DMS114 treated with DMSO at 0.1 percent for 48 hours (cell line): ENCODE data around the gene CD274.
"Not testable (repeated sequence)": the region's sequence is repeated elsewhere in the genome, so short reads cannot be mapped to it uniquely, and the experiment has no call there.

ENCODE experiments used
- DNase-seq: peaks from one replicate; lab custom pipeline; 2025; ENCODE audit not compliant: unreplicated experiment; lab: John Stamatoyannopoulos, UW

The CD274 gene

GRCh38 chr9:5493679-5494511 is 43.6 kb downstream of the CD274 start:
- no peak for DNase-seq

- not testable (repeated sequence) for DNase-seq
These were observed 44.4 kb downstream of the CD274 start for GRCh38 chr9:5494765-5495164.

- DNase-seq, result no peak
These were observed 48.8 kb downstream of the CD274 start for GRCh38 chr9:5499157-5499556.

- no peak for DNase-seq
These were observed 49.6 kb downstream of the CD274 start for GRCh38 chr9:5499889-5500398.

- DNase-seq, result no peak
These were observed 50.3 kb downstream of the CD274 start for GRCh38 chr9:5500441-5501235.

GRCh38 chr9:5502553-5502952 is 52.2 kb downstream of the CD274 start:
- no peak for DNase-seq

GRCh38 chr9:5509573-5509972 is 59.2 kb downstream of the CD274 start:
- DNase-seq, result no peak

GRCh38 chr9:5510360-5510931 is 60.1 kb downstream of the CD274 start, which contains the start of gene PDCD1LG2:
Gene PDCD1LG2 (plus strand): TSS chr9:5510531. CDS start chr9:5522547, 12,016 bp downstream.
- no peak for DNase-seq

GRCh38 chr9:5510989-5511388 is 60.6 kb downstream of the CD274 start:
- DNase-seq, result no peak

- no peak for DNase-seq
These were observed 61.1 kb downstream of the CD274 start for GRCh38 chr9:5511476-5511875.

- no peak for DNase-seq
These were observed 61.7 kb downstream of the CD274 start for GRCh38 chr9:5511935-5512580.

- no peak for DNase-seq
These were observed 62.5 kb downstream of the CD274 start for GRCh38 chr9:5512658-5513452.

- no peak for DNase-seq
These were observed 63.7 kb downstream of the CD274 start for GRCh38 chr9:5513966-5514616.

- no peak for DNase-seq
These were observed 64.4 kb downstream of the CD274 start for GRCh38 chr9:5514617-5515260.

GRCh38 chr9:5515261-5515650 is 64.9 kb downstream of the CD274 start:
- DNase-seq, result no peak

- DNase-seq, result no peak
These were observed 66.3 kb downstream of the CD274 start for GRCh38 chr9:5516453-5517220.

- no peak for DNase-seq
These were observed 68.0 kb downstream of the CD274 start for GRCh38 chr9:5518171-5518936.

GRCh38 chr9:5518937-5519319 is 68.6 kb downstream of the CD274 start:
- no peak for DNase-seq
